SU-DHL-6 (cell line): ENCODE measurements around the gene ACE.

Source experiments
- H2AFZ ChIP-seq: fragments of 200-600 bp; sonication (generic); 2 replicates; pipeline ENCODE4 v1.6.1; 2014; ENCODE audit warnings: low read depth, mild to moderate bottlenecking, moderate library complexity, mixed read lengths, antibody characterized with exemption, low read length; ENCODE audit not compliant: severe bottlenecking
- H3F3A ChIP-seq: fragments of 200-600 bp; shearing (Covaris generic); 2 replicates; pipeline ENCODE4 v1.6.0; 2016; ENCODE audit warnings: antibody characterized with exemption, mild to moderate bottlenecking; ENCODE audit not compliant: insufficient read depth
- H3K27ac ChIP-seq: fragments of 200-600 bp; sonication (generic); 2 replicates; pipeline ENCODE4 v1.5.1; 2016; ENCODE audit warnings: low read depth, mild to moderate bottlenecking, low read length, moderate library complexity, mixed read lengths
- H3K27me3 ChIP-seq: fragments of 200-600 bp; sonication (generic), shearing (Covaris generic); 2 replicates; pipeline ENCODE4 v1.6.0; 2014; ENCODE audit warnings: mild to moderate bottlenecking, low read length
- H3K36me3 ChIP-seq: fragments of 200-600 bp; sonication (generic); 2 replicates; pipeline ENCODE4 v1.6.1; 2014; ENCODE audit warnings: mild to moderate bottlenecking, low read length, mixed read lengths
- H3K4me2 ChIP-seq: fragments of 300-600, 200-600 bp; shearing (Covaris generic), sonication (generic); 2 replicates; pipeline ENCODE4 v1.6.0; 2014; ENCODE audit warnings: low read length, low read depth, mild to moderate bottlenecking; ENCODE audit not compliant: poor library complexity, severe bottlenecking
- H3K4me3 ChIP-seq: fragments of 200-600 bp; sonication (generic); 2 replicates; pipeline ENCODE4 v1.5.1; 2014; ENCODE audit warnings: antibody characterized with exemption, low read length, mild to moderate bottlenecking, mixed read lengths; ENCODE audit not compliant: insufficient read depth, poor library complexity, severe bottlenecking
- H3K79me2 ChIP-seq: fragments of 200-600 bp; sonication (generic); 2 replicates; pipeline ENCODE4 v1.6.1; 2014; ENCODE audit warnings: mild to moderate bottlenecking, low read length, moderate library complexity; ENCODE audit not compliant: insufficient read depth
- H3K9ac ChIP-seq: fragments of 200-600 bp; sonication (generic); 2 replicates; pipeline ENCODE4 v1.7.0; 2014; ENCODE audit warnings: mild to moderate bottlenecking, low read length
- H3K9me2 ChIP-seq: fragments of 200-600 bp; sonication (generic); replicated peaks from 2 replicates; pipeline ENCODE4 v1.6.1; 2014; ENCODE audit warnings: low read length; ENCODE audit not compliant: insufficient read depth
- H3K9me3 ChIP-seq: fragments of 200-600 bp; sonication (generic); 2 replicates; pipeline ENCODE4 v1.6.1; 2014; ENCODE audit warnings: low read length, mixed read lengths; ENCODE audit not compliant: insufficient read depth
- H4K20me1 ChIP-seq: fragments of 200-600 bp; sonication (generic); 2 replicates; pipeline ENCODE4 v1.6.1; 2014; ENCODE audit warnings: low read depth, mild to moderate bottlenecking, antibody characterized with exemption, low read length, moderate library complexity, mixed read lengths
- EZH2phosphoT487 ChIP-seq: fragments of 200-600 bp; sonication (generic), shearing (Covaris generic); conservative IDR thresholded peaks from 2 replicates; pipeline ENCODE4 v1.6.1; 2018; ENCODE audit warnings: mild to moderate bottlenecking, antibody characterized with exemption, low read length, moderate library complexity, mixed read lengths
- TF ChIP-seq, protein P1 (sequence below): fragments of 200-600 bp; sonication (generic); IDR thresholded peaks from one replicate; pipeline ENCODE4 v1.5.1; 2017; ENCODE audit warnings: antibody characterized with exemption, mild to moderate bottlenecking, low read length, moderate library complexity; ENCODE audit not compliant: insufficient read depth, poor library complexity, severe bottlenecking

ACE gene

DNA sequence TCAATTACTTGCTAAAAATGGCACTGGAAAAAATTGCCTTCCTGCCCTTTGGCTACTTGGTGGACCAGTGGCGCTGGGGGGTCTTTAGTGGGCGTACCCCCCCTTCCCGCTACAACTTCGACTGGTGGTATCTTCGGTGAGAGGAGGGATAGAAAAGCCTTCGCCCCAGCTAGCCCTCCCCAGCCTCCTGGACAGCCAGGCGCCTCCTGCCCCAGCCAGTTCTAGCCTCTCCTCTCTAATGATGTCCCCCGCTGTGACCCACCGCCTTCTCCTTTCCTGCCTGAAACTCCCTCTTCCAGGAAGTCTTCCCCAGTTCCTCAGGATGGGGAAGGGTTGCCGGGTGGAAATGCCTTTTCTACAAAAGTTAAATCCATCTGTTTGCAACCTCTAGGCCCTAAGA lies 6.2 kb downstream of the ACE start:
- H2AFZ ChIP-seq, result no peak overlapping the region
- no peak overlapping the region for H3K9ac ChIP-seq
- no peaks in the 10 kb centered on the region for H3K9me3 ChIP-seq
- no peaks in the 10 kb centered on the region for H3K27me3 ChIP-seq
- H3K27ac ChIP-seq, result no peak overlapping the region
- TF ChIP-seq, protein P1, sequence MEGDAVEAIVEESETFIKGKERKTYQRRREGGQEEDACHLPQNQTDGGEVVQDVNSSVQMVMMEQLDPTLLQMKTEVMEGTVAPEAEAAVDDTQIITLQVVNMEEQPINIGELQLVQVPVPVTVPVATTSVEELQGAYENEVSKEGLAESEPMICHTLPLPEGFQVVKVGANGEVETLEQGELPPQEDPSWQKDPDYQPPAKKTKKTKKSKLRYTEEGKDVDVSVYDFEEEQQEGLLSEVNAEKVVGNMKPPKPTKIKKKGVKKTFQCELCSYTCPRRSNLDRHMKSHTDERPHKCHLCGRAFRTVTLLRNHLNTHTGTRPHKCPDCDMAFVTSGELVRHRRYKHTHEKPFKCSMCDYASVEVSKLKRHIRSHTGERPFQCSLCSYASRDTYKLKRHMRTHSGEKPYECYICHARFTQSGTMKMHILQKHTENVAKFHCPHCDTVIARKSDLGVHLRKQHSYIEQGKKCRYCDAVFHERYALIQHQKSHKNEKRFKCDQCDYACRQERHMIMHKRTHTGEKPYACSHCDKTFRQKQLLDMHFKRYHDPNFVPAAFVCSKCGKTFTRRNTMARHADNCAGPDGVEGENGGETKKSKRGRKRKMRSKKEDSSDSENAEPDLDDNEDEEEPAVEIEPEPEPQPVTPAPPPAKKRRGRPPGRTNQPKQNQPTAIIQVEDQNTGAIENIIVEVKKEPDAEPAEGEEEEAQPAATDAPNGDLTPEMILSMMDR, result no peak
- TF ChIP-seq EZH2phosphoT487, result no peak
- no peak overlapping the region for H3K4me3 ChIP-seq
- no peaks in the 10 kb centered on the region for H3K9me2 ChIP-seq
- H3K36me3 ChIP-seq, result no peaks in the 10 kb centered on the region
- no peaks in the 10 kb centered on the region for H3K79me2 ChIP-seq
- H3F3A ChIP-seq, result no peaks in the 10 kb centered on the region
- H4K20me1 ChIP-seq, result no peaks in the 10 kb centered on the region
- H3K4me2 ChIP-seq, result no peak overlapping the region

DNA sequence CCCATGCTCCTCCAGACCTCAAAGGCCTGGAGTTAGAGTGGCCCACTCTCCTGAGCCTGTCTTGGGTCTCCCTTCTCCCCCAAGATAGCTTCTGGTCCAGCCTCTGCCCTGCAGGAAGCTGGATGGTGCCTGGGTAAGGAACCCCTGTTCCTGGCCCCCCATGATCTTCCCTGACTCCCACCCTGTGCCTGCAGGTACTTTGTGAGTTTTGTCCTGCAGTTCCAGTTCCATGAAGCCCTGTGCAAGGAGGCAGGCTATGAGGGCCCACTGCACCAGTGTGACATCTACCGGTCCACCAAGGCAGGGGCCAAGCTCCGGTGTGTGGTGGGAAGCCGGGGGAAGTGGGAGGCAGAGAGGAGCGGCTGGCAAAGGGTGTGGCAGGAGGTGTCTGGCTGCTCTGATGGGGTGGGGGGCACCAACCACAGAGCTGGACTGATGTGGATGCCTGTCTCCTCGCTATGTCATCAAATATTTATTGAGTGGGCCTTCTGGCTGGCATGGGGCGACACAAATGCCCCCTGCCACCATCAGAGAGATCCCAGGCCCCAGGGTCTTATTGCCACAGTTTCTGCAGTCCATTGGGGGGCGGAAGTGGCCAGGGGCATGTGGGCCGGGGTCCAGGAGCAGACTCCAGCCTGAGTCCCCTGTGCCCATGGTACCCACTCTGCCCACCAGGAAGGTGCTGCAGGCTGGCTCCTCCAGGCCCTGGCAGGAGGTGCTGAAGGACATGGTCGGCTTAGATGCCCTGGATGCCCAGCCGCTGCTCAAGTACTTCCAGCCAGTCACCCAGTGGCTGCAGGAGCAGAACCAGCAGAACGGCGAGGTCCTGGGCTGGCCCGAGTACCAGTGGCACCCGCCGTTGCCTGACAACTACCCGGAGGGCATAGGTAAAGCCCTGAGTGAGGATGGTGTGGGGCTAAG lies 7.1 kb downstream of the ACE start:
- Histone ChIP-seq H3K4me2 (no peak overlapping the region), H3K9me3 (no peaks in the 10 kb centered on the region), H3K79me2 (no peaks in the 10 kb centered on the region), H3F3A (no peaks in the 10 kb centered on the region), H3K27me3 (no peaks in the 10 kb centered on the region), H3K36me3 (no peaks in the 10 kb centered on the region), H2AFZ (no peak overlapping the region), H3K9me2 (no peaks in the 10 kb centered on the region), H3K9ac (no peak overlapping the region), H3K27ac (no peak overlapping the region), H4K20me1 (no peaks in the 10 kb centered on the region), H3K4me3 (no peak overlapping the region)
- no peak for TF ChIP-seq EZH2phosphoT487
- TF ChIP-seq, protein P1, result no peak

DNA sequence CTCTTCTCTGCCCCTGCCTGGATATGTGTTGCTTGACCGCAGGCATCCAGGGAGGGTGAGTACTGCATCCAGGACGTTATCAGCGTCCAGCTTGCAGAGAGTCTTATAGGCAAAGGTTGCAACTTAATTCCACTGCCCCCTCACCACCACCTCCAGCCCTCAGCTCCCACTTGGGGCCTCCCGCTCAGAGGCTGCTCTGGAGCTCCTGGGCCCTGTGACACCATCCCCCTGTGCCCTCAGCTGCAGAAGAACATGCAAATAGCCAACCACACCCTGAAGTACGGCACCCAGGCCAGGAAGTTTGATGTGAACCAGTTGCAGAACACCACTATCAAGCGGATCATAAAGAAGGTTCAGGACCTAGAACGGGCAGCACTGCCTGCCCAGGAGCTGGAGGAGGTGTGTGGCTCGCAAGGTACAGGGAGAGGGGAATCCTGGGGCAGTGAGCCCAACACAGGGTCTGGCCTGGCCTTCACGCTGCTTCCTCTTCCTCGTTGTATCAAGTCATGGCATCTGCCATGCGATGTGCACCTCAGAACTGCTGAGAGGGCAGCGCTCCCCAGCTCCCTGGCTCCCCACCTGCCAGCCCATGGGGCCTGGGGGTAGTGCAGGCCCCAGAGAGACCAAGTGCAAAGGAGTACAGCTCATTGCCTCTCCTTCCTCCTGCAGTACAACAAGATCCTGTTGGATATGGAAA lies 9.6 kb downstream of the ACE start:
- H3K4me3 ChIP-seq, result no peak overlapping the region
- H3K27ac ChIP-seq, result no peak overlapping the region
- no peaks in the 10 kb centered on the region for H3K9me2 ChIP-seq
- no peaks in the 10 kb centered on the region for H3K79me2 ChIP-seq
- no peaks in the 10 kb centered on the region for H3K27me3 ChIP-seq
- H3F3A ChIP-seq, result no peaks in the 10 kb centered on the region
- TF ChIP-seq EZH2phosphoT487, result no peak
- TF ChIP-seq, protein P1, result no peak
- H3K9me3 ChIP-seq, result no peaks in the 10 kb centered on the region
- no peaks in the 10 kb centered on the region for H4K20me1 ChIP-seq
- H3K4me2 ChIP-seq, result no peak overlapping the region
- H2AFZ ChIP-seq, result no peak overlapping the region
- no peaks in the 10 kb centered on the region for H3K36me3 ChIP-seq
- H3K9ac ChIP-seq, result no peak overlapping the region
